GM18858 (cell line): ENCODE data around the gene HDAC1.

Experiments
- ATAC-seq: cut with Tn5 transposase; IDR thresholded peaks from one replicate; pipeline ENCODE4 v1.9.1; 2021; ENCODE audit not compliant: unreplicated experiment

The HDAC1 gene

DNA sequence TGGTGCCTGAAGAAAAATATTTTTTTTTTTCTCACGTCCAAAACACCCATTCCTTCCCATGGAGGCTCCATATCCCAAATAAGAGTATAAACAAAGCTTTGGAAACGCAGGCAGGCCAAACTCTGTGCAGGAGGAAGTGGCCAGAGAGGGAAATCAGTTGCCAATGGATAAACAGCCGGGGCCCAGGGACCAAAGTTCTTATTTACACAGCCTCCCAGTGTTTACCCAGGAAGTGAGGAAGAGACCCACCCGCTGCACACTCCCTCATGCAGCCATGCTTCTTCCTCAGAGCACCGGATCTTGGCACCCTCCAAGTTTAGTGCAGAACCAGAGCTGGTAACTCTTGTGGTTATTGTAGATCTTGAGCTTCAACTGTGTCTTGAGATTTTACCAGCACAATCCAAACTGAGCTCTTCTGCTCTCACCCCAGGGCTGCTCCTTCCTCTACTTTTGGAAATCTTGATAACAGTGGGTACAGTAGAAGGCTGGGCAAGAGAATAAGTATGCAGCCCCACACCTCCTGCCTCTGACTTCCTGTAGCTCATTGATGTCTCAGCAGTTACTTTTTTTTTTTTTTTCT is 29.9 kb downstream of the HDAC1 start:
- no peak for ATAC-seq

DNA sequence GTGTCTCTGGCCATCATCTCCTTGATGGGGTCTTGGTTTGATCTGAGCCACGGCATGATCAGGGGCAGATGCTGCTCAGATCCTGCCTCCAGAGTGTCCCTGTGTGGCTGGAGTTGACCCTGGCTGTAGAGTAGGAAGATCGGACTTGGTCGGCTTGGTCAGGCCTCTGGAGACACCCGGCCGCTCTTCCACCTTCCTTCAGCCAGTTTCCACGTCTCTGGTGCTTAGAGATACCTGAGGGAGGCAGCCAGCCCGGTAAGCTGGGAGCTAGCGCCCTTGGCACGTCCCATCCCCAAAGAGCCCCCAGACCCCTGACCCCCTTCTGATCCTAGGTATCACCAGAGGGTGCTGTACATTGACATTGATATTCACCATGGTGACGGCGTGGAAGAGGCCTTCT is 35.3 kb downstream of the HDAC1 start:
- ATAC-seq: no peak

DNA sequence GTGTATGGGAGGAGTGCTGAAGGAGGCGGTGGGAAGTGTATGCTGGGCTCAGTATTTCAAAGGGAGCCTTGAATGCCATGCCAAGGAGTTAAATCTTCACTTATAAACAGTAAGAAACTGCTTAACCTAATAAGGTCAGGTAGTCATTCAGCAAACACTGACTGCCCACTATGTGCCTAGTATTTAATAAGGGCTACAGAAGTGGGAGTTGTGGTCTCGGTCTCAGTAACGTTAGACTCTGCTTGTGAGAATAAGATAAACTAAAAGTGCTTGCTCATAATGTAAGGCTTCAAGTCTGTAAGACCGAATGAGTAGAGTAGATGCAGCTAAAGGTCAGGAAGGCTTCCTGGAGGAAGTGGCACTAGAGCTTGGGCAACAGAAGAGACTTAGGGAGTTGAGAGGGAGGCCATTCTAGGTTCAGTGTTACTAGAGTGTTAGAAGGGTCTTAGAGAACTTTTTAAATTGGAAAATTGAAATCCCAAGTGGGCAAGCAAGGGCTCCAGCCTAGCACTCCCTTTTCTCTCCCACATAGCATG is 38.1 kb downstream of the HDAC1 start:
- no peak for ATAC-seq

DNA sequence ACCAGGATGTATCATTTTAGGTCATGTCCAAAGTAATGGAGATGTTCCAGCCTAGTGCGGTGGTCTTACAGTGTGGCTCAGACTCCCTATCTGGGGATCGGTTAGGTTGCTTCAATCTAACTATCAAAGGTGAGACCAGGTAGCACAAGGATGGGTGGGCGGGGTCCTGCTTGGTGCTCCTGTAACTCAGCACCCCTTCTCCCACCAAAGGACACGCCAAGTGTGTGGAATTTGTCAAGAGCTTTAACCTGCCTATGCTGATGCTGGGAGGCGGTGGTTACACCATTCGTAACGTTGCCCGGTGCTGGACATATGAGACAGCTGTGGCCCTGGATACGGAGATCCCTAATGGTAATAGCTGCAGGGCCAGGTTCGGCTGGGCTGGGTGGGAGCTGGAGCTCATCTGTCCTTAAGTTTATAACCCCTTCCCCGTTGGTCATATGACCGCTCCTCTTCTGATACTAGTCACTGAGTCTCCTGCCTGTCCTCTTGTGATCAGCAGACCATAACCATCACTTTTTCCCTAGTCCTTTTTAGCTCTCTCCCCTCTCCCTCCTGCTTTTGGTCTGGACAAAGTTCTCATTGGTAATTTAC is 38.8 kb downstream of the HDAC1 start:
- ATAC-seq: no peak

DNA sequence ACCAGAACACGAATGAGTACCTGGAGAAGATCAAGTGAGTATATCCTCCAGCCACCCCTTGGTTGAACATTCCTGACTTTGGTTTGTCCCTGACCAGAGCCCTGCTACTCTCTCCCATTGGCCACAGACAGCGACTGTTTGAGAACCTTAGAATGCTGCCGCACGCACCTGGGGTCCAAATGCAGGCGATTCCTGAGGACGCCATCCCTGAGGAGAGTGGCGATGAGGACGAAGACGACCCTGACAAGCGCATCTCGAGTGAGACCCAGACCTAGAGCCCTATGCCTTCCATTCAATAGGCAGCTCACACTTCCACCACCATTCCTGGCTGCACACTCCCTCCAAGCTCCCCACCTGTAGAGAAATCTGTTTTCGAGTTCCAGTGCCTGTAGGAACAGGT is 39.7 kb downstream of the HDAC1 start:
- ATAC-seq: no peak

DNA sequence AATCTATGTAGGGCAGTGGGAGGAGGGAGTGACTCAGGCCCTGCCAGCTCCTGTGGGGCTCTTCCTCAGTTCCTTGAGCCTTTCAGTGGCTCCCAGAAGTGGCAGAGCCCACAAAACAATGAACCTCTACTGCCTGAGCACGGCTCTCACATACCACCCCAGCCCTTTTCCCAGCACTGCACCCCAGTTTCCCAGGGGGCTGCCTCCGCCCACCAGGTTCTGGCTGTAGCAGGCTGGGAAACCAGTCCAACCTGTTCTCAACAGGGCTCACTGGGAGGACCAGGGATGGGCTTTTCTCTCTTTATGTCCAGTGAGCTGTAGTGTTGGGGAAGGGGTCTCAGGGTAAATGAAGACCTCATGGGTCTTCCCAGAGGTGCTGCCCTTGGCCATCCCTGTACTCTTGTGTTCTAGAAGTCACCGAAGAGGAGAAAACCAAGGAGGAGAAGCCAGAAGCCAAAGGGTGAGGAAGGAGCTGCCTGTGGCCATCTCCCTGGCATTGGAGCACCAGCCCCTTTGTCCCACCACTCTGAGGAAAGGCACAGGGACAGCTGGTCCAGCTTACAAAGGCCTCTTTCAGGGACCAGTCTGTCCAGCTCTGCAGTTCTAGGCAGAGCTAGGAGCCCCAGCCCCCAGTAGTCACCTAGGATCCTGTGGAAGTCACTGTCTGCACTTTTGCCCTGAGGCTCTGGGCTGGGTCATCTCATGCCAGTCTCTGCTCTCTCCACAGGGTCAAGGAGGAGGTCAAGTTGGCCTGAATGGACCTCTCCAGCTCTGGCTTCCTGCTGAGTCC is 40.6 kb downstream of the HDAC1 start:
- no peak for ATAC-seq

DNA sequence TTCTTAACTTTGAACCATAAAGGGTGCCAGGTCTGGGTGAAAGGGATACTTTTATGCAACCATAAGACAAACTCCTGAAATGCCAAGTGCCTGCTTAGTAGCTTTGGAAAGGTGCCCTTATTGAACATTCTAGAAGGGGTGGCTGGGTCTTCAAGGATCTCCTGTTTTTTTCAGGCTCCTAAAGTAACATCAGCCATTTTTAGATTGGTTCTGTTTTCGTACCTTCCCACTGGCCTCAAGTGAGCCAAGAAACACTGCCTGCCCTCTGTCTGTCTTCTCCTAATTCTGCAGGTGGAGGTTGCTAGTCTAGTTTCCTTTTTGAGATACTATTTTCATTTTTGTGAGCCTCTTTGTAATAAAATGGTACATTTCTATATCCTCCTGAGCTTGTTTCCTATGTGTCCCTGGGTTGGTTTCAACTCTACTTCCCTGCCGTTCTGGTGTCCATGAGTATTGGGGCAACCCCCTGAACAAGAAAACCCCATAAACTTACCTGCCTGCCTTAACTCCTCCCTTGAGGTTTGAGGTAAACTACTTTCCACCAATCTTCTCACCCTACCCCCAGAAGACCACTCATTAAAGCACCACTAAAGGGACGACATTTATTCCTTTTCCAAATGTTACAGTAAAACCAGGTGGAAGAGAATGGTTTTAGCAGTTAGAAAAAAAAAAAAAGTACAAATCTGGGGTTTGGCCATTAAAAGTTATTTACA is 41.5 kb downstream of the HDAC1 start:
- ATAC-seq: no peak

DNA sequence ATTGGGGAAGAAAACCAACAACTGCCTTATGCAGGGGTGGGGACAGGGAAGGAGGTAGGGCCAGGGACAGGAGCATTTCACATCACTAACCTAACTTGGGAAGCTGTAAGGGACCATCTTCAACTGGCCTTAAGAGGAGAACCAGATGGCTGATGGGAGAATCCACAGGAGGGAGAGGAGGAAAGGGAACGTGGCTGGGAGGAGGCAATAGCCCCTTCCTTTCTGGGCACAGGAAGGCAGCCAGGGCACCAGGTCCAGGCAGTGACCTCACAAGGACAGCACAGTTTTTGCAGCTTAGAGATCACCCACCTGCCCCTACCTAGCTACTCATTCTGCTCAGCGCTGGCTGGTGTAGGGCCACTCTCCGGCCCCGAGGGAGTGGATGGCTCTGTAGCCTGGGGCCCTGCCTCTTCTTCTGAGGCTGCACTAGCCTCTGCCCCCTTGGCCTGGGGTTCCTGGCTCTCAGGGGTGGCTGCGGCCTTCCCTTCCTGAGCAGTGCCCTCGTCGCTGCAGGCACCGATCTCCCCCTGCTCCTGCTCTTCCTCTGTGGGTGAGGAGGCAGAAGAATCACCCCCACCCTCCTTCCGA is 42.5 kb downstream of the HDAC1 start:
- ATAC-seq: no peak

DNA sequence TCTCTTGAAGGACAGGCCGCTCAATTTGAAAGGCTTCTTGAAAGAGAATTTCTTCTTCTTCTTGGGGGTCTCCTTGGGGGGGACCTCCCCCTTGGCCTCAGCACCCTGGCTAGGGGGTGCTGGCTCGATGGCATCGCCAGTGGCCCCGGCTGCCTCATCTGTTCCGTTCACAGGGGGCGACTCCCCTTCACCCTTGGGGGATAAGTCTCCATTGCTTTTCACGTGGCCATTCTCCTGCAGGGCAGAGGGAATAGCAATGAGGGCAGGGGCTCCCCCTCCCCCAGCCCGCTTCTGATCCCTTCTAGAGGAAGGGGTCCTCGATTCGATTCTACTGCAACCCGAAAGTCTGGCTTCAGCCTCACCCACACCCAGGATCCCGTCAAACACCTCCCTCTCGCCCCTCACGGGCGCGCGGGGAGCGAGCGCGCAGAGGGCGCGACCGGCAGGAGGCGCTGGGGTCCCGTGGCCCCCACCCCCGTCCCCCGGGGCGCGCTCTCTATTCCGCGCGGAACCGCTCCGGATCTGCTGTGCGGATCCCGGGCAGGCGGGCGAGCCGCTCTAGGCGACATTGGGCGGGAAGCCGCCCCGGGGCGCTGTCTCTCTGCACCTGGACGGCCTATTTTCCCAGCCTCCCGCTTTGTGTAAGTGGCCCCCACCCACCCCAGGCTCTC is 43.1 kb downstream of the HDAC1 start:
- no peak for ATAC-seq

DNA sequence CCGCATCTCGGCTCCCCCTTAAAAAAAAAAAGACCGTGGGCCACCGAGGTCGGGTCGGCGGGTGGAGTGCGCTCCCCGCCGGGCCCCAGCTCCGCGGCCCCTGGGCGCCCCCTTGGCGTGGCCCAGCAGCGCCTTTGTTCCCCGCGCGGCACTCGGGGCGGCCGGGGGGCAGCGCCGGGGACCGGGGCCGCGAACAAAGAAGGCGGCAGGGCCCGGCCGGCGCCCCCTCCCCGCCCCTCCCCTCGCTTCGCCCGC is 43.6 kb downstream of the HDAC1 start:
- no peak for ATAC-seq

DNA sequence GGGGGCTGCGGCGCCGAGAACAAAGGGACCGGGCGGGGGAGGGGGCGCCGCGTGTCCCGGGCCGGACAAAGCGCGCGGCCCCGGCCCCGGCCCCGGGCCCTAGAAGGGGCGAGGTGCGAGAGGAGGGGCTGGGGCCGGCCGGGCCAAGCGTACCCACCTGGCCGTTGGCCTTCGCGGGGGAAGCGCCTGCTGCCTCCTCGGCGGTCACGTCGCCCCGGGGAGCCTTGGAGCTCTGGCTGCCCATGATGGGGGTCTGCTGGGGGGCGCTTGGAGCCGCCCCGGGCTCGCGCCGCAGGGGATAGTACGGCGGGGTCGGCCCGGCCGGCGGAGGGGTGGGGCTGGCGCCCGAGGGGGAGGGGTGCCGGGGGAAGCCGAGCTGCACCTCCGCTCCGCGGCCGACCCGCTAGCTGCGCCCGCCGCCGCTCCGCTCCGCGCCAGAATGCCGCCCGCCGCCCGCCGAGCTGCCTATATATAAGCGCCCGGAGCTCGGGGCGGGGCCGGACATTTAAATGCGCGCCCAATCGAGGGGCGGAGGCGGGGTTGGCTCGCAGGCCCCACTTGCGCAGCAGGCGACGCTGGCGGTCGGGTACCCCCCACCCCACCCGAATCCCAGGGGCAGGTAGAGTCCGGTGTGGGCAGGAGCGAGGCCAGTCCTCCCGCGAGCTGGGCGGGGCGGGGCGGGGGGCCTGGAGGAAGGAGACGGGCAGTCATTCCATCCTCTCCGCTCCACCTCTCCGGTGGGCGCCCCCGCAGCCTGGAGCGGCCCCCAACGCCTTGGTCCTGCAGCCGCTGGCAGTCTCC is 44.1 kb downstream of the HDAC1 start, which contains the start of gene MARCKSL1:
Gene MARCKSL1, minus strand, starts transcription at position 444 of the 801 bp plus-strand sequence. Its CDS starts 200 bp downstream, at position 244.
- no peak for ATAC-seq

DNA sequence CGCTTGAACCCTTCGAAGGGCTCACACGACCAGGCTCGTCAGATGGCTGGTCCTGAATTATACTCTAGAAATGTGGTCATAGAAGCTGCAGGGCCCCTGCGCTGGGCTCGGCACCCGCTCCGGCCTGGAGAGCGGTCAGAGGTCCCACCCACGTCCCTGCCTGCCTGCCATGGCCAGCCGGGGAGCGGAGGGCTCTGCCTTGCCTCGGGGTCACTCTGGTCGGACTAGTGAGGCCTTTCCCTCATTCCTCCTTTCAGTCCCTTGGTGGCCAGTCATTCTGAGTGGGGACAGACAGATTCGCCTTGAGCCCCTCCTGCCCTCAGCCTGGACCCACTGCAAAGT is 44.7 kb downstream of the HDAC1 start:
- ATAC-seq: no peak

DNA sequence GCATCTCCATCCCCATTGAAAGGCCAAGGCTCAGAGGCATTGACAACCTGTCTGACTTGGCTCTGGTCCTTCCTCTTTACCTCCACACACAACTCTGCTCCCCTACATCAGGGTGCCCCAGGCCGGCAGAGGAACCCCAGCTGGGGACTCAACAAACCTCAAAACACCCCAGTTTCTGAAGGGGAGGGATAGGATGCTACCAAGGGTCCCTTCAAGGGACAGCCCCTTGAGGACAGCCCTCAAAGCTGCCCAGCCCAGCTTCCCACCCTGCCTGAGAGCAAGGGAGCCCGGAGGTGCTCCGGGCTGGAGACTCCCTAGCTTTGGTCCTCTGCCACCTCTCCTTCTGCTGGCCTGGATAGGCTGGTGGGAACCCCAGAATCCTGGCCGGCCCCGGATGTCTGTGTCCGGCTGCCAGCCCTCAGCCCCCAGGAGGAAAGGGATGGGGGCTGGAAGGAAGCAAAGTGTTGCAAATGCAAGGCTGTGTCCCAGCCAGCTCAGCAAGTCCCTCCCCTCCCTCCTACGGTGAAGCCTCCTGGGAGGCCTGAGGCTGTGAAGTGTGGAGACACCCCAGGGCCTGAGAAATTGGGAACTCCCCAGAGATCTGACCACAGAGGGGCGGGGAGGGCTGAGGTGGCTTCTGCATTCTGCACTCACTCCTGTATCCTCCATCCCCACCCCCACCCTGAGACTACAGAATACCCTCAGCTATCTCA is 45.2 kb downstream of the HDAC1 start:
- no peak for ATAC-seq

DNA sequence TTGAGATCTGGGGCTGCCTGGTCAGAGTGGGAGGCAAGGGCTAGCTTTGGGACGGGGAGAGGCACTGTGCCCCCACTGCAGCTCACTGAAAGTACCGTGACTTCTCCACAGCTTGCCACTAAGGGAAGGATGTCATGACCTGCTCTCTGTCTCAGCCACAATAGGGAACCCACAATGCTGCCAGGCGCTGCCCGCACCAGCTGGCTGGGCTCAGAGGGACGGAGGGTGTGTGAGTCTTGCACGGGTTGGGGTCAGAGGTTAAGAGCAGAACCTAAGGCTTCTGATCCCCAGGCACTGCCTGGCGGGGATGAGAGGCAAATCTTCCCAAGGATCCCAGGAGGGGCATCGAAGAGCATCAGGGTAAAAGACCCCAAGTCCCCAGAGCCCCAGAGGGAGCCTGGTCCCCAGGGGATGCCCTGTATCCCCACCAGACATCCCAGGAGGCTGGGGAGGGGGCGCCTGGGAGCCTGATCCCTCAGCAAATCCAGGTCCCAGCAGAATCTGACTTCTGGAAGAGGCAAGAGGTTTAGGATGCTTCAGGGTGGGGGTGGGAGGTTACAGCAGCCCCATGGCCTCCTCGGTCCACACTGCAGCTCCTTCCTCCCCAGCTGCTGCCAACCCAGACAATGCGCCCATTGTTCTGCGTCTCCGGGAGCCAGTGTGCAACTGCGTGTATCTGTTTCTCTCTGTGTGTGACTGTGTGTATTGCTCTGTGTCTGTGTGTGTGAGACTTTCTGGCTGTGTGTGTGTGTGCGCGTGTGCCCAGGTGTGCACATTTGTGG is 46.2 kb downstream of the HDAC1 start:
- ATAC-seq: no peak

DNA sequence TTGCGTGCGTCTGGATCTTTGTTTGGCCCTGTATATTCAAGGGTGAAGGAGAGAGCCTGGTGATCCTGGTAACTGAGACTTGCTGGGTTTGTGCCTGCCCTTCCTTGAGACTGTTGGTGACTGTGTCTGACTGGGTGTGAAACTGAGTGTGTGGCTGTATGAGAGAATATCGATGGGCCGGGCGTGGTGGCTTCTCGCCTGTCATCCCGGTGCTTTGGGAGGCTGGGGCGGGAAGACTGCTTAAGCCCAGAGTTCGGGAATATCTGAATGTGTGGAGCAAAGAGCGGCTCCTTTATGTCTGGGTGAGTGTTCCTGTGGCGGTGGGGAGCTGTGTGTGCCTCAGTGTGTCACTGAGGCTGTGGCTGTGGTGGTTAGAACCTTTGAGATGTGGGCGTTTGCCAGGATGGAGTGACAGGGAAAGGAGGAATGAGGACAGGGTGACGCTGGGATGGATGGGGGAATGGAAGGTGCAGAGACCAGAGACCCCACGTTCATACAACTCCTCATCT is 46.8 kb downstream of the HDAC1 start:
- no peak for ATAC-seq

DNA sequence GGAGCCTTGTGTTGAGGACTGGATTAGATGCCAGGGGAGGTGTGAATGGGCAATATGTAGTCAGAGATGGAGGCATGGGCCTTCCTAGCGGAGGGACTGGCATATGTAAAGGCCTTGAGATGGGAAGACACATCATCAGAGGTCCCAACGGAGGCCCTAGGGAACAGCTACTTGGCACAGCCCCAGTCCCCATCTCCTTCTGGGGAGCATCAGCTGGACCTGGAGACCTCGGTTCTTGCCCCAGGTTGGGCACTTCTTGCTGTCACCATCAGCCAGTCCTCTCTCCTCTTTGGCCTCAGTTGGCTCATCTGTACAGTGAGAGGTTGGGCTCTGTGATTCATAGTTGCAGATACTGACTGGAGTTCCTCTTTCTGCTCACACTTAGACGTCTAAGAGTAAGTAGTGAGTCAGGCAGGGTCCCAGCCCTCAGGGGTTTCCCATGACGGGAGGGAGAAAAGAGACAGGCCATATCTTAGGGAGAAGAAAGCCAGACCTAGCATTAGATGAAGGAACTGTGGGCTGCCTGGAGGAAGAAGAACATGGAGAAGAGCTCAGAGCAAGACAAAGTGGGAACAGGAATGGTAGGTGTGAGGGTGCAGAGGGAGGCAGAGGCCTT is 47.6 kb downstream of the HDAC1 start:
- ATAC-seq: no peak

DNA sequence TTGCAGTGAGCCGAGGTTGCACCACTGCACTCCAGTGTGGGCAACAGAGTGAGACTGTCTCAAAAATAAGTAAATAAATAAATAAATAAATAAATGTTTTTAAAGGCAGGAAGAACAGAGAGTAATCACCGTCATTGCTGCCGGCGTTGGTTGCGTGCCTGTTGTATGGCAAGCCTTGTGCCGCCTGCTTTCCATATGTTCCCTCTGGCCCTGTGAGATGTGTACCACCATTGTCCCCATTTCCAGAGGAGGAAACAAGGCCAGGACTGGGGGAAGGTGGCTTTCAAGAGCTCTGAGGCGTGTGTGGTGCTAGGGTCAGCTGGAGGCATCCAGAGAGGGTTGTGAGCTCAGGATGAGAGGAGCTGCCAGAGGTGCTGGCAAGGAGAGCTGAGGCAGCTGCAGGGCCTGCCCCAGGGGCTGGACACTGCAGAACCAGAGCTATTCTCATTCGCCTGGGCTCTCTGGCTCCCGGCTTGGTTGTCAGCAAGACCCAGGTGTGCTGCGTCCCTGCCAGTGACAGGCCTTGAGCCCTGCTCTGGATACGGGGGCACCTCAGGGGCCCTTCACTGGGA is 49.4 kb downstream of the HDAC1 start:
- ATAC-seq: no peak

DNA sequence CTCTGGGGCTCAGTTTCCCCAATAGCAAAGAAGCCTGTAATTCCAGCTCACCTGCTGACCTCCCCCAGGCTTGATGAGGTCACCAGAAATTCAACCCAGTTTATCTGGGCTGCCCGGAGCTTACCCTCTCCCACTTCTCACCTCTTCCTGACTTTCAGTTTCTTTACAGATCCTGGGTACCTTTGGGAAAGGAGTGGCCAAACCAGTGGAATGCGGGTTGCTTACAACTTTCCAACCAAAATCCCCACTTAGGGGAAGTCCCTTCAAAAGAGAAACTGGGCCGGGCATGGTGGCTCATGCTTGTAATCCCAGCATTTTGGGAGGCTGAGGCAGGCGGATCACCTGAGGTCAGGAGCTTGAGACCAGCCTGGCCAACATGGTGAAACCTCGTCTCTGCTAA is 50.1 kb downstream of the HDAC1 start:
- no peak for ATAC-seq
